ENCODE measurements around the gene ADPGK.

DNA sequence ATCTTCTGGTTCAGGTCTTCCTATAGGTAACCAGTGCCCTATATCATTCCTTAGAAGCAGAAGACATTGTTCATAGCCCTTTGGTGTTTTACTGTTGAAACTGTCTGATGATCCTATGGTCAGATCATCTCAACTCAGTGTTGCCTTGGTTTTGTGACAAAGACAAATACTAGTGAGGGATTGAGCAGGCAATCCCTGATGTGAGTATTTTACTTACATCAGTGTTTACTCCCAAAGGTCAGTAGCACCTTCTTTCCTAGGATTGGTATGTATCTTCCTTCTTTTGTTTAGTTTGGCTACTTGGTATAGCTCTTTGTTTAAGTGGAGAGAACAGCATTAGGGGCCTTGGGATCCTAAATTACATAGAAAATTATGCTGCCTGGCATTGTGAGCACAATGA, 56.4 kb downstream of the ADPGK start:
- TF ChIP-seq, protein P1, sequence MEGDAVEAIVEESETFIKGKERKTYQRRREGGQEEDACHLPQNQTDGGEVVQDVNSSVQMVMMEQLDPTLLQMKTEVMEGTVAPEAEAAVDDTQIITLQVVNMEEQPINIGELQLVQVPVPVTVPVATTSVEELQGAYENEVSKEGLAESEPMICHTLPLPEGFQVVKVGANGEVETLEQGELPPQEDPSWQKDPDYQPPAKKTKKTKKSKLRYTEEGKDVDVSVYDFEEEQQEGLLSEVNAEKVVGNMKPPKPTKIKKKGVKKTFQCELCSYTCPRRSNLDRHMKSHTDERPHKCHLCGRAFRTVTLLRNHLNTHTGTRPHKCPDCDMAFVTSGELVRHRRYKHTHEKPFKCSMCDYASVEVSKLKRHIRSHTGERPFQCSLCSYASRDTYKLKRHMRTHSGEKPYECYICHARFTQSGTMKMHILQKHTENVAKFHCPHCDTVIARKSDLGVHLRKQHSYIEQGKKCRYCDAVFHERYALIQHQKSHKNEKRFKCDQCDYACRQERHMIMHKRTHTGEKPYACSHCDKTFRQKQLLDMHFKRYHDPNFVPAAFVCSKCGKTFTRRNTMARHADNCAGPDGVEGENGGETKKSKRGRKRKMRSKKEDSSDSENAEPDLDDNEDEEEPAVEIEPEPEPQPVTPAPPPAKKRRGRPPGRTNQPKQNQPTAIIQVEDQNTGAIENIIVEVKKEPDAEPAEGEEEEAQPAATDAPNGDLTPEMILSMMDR (IDR thresholded peaks at IDR 0.05), result no peak
- TF ChIP-seq POLR2A (IDR thresholded peaks at IDR 0.05), result no peak

Data from thyroid gland (tissue), 4 donors.